GM15510 (cell line): ENCODE measurements around the gene ARIH1.

ENCODE experiments used
- POLR2A ChIP-seq: IDR thresholded peaks from 3 replicates; pipeline ENCODE4 v1.6.1; 2011; ENCODE audit warnings: borderline replicate concordance; ENCODE audit not compliant: insufficient read length; ENCODE audit errors: extremely low read depth

ARIH1 gene

DNA sequence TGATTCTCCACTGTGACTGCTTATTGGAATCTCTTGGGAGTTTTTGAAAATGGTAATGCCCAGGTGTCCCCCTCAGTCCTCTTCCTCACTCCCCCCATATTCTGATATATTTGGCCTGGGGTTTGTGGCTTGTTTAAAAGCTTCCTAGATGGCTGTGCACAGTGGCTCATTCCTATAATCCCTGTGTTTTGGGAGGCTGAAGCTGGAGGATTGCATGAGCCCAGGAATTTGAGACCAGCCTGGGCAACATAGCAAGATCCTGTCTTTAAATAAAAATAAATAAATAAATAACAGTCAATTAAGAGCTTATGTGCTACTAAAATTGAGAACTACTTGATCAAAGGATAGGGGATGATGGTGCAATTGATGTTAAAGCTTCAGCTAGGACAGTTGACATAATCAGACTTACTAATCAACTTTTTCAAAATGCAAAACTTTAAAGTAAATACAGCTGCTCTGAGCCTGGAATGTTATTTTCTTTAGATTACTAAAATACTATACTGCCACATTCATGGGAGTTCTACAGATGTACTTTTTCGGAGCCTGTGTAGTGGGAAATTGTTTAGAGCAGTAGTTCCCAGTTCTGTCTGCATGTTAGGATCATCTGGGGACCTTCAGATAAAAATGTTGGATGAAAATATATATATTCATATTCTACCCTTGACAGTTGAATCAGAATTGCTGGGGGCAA, 33.4 kb downstream of the ARIH1 start:
- TF ChIP-seq POLR2A, result no peak

DNA sequence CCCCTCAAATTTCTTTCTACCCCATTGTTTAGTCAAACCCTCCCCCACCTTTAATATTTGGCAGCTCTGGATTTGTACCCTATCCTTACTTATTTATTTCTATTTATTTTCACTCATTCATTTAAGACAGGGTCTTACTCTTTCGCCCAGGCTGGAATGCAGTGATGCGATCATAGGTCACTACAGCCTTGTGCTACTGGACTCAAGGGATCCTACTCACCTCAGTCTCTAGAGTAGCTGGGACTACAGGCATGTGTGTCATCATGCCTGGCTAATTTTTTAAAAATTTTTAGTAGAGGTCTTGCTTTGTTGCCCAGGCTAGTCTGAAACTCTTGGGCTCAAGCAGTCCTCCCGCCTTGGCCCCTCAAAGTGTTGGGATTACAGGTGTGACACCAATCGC, 35.4 kb downstream of the ARIH1 start:
- no peak for TF ChIP-seq POLR2A

GRCh38 chr15:72511536-72511935, 37.4 kb downstream of the ARIH1 start:
- no peak for TF ChIP-seq POLR2A

- TF ChIP-seq POLR2A, result no peak
Measured at GRCh38 chr15:72515591-72516389, 41.7 kb downstream of the ARIH1 start.

DNA sequence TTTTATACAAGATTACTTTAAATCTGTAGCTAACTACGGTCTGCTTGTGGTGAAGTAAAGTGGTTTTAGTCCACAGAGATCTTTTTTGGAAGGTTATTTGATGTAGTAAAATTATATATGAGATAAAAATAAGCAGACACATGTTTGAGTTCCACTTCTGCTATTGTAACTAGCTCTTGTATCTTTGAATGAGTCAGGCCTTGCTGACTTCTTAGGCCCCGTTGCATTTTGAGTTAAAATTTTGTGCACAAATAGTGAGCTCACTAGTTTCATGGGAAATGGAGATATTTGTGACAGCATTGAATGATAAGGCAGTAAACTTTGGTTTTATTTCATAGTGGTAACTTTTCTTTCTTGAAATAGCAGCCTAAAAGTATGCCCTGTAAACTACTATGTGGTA, 42.6 kb downstream of the ARIH1 start:
- no peak for TF ChIP-seq POLR2A

DNA sequence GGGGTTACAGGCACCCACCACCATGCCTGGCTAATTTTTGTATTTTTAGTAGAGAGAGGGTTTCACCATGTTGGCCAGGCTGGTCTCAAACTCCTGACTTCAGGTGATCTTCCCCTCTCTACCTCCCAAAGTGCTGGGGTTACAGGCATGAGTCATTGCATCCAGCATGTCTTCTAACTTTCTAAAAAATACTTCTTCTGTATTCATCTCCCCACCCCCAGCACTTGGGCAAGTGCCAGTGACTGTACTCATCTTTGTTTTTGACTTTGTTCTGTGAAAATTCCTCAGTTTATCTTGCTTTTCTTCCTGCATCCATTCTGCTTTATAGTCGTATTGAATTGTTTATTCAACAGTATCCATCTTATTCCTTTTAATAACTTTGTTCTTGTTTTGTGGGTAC, 47.6 kb downstream of the ARIH1 start:
- no peak for TF ChIP-seq POLR2A

- TF ChIP-seq POLR2A, result no peak
Measured at GRCh38 chr15:72532991-72533601, 59.0 kb downstream of the ARIH1 start.

DNA sequence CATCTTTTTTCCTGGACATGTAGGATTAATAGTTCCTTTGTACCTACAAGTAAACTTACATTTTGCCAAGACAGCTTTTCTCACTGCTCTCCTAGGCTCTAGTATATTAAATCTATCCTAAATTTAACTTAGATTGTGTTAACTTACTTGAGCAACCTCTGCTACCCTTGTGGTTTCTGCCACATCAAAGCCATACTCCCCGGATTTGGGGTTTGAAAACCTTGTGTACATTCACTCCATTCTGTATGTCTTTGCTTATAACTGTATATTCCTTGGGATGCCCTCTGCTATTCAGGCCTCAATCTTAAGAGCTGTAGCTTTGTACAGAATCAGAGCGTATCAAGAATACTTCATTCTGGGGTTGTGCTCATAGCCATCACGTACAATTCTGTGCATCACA, 60.4 kb downstream of the ARIH1 start:
- TF ChIP-seq POLR2A, result no peak

DNA sequence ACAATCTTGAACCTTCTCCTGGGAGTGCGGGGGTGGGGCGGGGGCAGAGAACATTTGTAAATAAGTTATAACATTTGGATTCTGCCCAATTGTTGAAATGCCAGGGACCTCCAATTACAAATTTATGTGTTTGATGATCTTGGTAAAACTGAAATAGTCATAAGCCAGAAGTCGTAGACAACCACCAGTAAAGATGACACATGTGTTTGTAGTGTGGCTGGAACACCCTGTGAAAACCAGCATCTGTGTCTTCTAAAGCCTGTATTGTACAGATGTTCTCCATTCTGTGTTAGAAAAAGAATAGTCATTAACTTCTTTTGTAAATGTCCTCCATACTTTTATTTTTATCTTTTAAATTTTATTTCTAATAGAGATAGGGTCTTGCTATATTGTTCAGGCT, 61.8 kb downstream of the ARIH1 start:
- TF ChIP-seq POLR2A, result no peak

- no peak for TF ChIP-seq POLR2A
Measured at GRCh38 chr15:72536506-72536905, 62.4 kb downstream of the ARIH1 start.

DNA sequence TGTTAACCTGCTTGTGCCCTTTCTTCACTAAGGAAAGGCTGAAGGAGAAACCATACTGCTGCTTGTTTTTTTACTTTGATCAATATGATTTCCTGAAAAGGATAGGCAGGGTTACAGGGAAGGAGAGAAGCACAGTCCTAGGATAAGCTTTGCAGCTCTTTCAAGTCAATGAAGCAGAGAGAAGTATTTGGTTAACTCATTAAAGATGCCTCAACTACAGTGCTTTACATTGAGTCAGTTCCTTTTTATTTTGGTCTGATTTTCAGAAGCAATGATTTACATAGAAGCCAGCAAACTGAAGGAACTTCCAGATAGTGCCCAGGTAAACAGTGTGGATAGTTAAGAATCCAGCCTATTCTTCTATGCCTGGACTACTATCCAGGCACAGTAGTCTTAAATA, 64.8 kb downstream of the ARIH1 start:
- TF ChIP-seq POLR2A, result no peak

DNA sequence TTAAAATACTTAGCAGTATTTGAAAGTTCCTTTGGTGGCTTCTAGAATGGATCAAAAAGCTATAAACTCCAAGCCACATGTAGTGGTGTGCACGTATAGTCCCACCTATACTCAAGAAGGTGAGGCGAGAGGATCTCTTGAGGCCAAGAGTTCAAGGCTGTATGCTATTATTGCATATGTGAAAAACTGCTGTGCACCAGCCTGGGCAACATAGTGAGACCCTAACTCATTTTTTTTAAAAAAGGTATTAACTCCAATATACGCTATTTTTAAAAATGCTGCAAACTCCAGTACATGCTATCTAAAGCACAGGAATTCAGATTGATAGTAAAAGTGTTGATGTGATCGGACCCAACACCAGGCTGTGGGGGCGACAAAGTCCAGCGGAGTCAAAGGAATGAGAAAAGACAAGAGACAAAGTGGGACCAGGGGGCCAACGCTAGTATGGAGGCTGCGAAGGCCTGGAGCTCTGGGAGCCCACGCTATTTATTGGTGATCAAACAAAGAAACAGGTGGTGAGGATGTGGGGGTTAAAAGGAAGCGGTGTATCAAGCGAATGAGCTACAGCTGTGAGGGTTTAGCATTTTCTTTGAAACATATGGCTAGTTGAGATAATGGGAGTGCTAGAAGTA, 66.6 kb downstream of the ARIH1 start:
- TF ChIP-seq POLR2A, result no peak

- TF ChIP-seq POLR2A, result no peak
Measured at GRCh38 chr15:72541674-72542073, 67.5 kb downstream of the ARIH1 start.

DNA sequence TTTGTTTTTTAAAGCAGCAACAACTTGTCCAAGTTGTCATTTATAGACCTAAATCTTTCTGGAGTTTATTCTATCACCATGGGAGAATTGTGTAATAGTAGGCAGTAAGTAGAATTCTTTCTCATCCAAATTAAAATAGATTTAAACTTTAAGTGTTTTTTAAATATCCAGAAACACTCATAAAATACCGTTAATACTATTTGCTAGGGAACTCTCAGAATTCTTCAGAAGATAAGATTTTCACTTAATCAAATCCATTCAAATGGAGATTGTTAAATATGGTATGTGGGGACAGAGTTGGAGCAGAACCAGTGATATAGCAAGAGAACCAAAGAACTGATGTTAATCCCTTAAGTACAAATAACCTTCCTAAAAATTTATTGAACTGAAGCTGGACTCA, 71.0 kb downstream of the ARIH1 start:
- TF ChIP-seq POLR2A, result no peak
